ENCODE data around the gene NADK.
"Not testable (repeated sequence)": the region's sequence is repeated elsewhere in the genome, so short reads cannot be mapped to it uniquely, and the experiment has no call there.

DNA sequence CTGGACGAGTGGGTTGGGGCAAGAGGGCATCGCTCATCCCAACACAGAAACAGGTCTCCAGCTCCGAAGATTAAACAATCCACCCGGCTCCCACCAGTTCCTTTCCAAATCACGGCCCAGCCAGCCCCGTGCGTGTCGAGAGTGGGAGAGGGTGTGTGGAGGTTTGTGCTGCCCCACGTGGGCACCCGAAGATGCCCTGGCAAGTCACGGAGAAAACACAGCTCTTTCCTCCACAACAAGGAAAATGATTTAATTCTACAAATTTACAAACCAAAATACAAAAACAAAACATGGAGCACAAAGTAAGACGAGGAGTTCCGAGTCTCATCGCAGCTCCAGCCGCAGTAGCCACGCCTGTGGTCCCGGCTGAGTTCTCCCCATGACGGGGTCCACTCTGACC is 75.8 kb downstream of the NADK start:
- TF ChIP-seq EZH2 (IDR thresholded peaks at IDR 0.05; ENCODE audit: borderline replicate concordance, low read depth, low read length, severe bottlenecking) = not testable (repeated sequence)
- TF ChIP-seq, protein P1, sequence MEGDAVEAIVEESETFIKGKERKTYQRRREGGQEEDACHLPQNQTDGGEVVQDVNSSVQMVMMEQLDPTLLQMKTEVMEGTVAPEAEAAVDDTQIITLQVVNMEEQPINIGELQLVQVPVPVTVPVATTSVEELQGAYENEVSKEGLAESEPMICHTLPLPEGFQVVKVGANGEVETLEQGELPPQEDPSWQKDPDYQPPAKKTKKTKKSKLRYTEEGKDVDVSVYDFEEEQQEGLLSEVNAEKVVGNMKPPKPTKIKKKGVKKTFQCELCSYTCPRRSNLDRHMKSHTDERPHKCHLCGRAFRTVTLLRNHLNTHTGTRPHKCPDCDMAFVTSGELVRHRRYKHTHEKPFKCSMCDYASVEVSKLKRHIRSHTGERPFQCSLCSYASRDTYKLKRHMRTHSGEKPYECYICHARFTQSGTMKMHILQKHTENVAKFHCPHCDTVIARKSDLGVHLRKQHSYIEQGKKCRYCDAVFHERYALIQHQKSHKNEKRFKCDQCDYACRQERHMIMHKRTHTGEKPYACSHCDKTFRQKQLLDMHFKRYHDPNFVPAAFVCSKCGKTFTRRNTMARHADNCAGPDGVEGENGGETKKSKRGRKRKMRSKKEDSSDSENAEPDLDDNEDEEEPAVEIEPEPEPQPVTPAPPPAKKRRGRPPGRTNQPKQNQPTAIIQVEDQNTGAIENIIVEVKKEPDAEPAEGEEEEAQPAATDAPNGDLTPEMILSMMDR (IDR thresholded peaks at IDR 0.05; ENCODE audit: borderline replicate concordance, extremely low read depth, low read length, poor library complexity, severe bottlenecking) = not testable (repeated sequence)

All from DND-41 (cell line).